GM23338 (cell line): ENCODE data around the gene CSAG1. TPM values are rescaled to one million over a fixed set of nuclear protein-coding genes. Genes with fewer than 3 reads are reported as not detected.
"Not testable (repeated sequence)": the region's sequence is repeated elsewhere in the genome, so short reads cannot be mapped to it uniquely, and the experiment has no call there.

Experiments used
- ATAC-seq: fragments of 200-7000 bp; cut with Tn5 transposase; 3 replicates; pipeline ENCODE4 v1.9.1; 2020
- DNase-seq: peaks from one replicate; pipeline ENCODE4 v3.0.0-alpha.2; 2015; ENCODE audit warnings: low spot score
- H2AFZ ChIP-seq: fragments of 200-600 bp; sonication (generic); 2 replicates; pipeline ENCODE4 v1.8.0; 2016; ENCODE audit warnings: antibody characterized with exemption, mild to moderate bottlenecking, moderate library complexity
- H3F3A ChIP-seq: fragments of 200-600 bp; sonication (generic); replicated peaks from 2 replicates; pipeline ENCODE4 v1.8.0; 2017; ENCODE audit warnings: antibody characterized with exemption, mixed run types, low read depth
- H3K27ac ChIP-seq: fragments of 200-600 bp; sonication (generic); 2 replicates; pipeline ENCODE4 v1.6.1; 2016; ENCODE audit warnings: low read depth
- H3K27me3 ChIP-seq: fragments of 200-600 bp; sonication (generic); 2 replicates; pipeline ENCODE4 v1.8.0; 2016; ENCODE audit warnings: mild to moderate bottlenecking, mixed run types, moderate library complexity; ENCODE audit not compliant: insufficient read depth
- H3K36me3 ChIP-seq: fragments of 200-600 bp; sonication (generic); 2 replicates; pipeline ENCODE4 v1.8.0; 2016; ENCODE audit warnings: mild to moderate bottlenecking; ENCODE audit not compliant: insufficient read depth
- H3K4me1 ChIP-seq: fragments of 200-600 bp; sonication (generic); 2 replicates; pipeline ENCODE4 v1.8.0; 2016; ENCODE audit warnings: mild to moderate bottlenecking, moderate library complexity; ENCODE audit not compliant: insufficient read depth
- H3K4me2 ChIP-seq: fragments of 200-600 bp; sonication (generic); 2 replicates; pipeline ENCODE4 v1.7.1; 2017; ENCODE audit warnings: mixed run types
- H3K4me3 ChIP-seq: fragments of 200-600 bp; sonication (generic); 2 replicates; pipeline ENCODE4 v1.6.1; 2016; ENCODE audit warnings: mixed run types
- H3K79me2 ChIP-seq: fragments of 200-600 bp; sonication (generic); replicated peaks from 2 replicates; pipeline ENCODE4 v1.8.0; 2017; ENCODE audit warnings: mild to moderate bottlenecking; ENCODE audit not compliant: insufficient read depth
- H3K9me2 ChIP-seq: fragments of 200-600 bp; sonication (generic); 2 replicates; pipeline ENCODE4 v1.8.0; 2017; ENCODE audit not compliant: insufficient read depth
- H4K20me1 ChIP-seq: fragments of 200-600 bp; sonication (generic); replicated peaks from 2 replicates; pipeline ENCODE4 v1.8.0; 2017; ENCODE audit warnings: mild to moderate bottlenecking; ENCODE audit not compliant: insufficient read depth
- H3K27ac Mint-ChIP-seq: 2 replicates; pipeline ENCODE4 v1.8.0; 2020; ENCODE audit warnings: inconsistent platforms, mild to moderate bottlenecking, moderate library complexity, mixed read lengths
- H3K27me3 Mint-ChIP-seq: 3 replicates; pipeline ENCODE4 v1.8.0; 2022; ENCODE audit warnings: low read depth, mild to moderate bottlenecking, moderate library complexity, mixed read lengths, inconsistent platforms; ENCODE audit not compliant: insufficient read depth, poor library complexity
- H3K36me3 Mint-ChIP-seq: 3 replicates; pipeline ENCODE4 v1.8.0; 2021; ENCODE audit warnings: low read depth, mild to moderate bottlenecking, inconsistent platforms, moderate library complexity, mixed read lengths
- H3K4me1 Mint-ChIP-seq: 3 replicates; pipeline ENCODE4 v1.8.0; 2020; ENCODE audit warnings: mild to moderate bottlenecking, inconsistent platforms, mixed read lengths
- H3K4me3 Mint-ChIP-seq: 3 replicates; pipeline ENCODE4 v1.8.0; 2021; ENCODE audit warnings: moderate library complexity, mild to moderate bottlenecking, inconsistent platforms, mixed read lengths
- H3K9me3 Mint-ChIP-seq: 3 replicates; pipeline ENCODE4 v1.8.0; 2020; ENCODE audit warnings: moderate library complexity, mild to moderate bottlenecking, inconsistent platforms, mixed read lengths
- polyA plus RNA-seq: library from polyadenylated mRNA; unstranded; fragments of >200 nt; fragmentation: Nextera tagmentation; extraction: Ambion mirVana; gene quantifications from 2 replicates; pipeline ENCODE4 v1.2.1, GENCODE V29; 2016
- total RNA-seq: library from RNA; depleted of rRNA; stranded (reverse); fragments of >200 nt; shearing (Covaris generic); gene quantifications from 2 replicates; pipeline ENCODE4 v1.2.3, GENCODE V29; 2014

Gene CSAG1
- total and polyA plus RNA-seq, 2 experiments from 2014 or later: 0.27 TPM; not detected in 1

- H3K9me2 ChIP-seq, H3K4me3 ChIP-seq, H4K20me1 ChIP-seq, H3F3A ChIP-seq, DNase-seq, H3K9me3 Mint-ChIP-seq, H3K4me2 ChIP-seq, H2AFZ ChIP-seq, H3K79me2 ChIP-seq, H3K27ac Mint-ChIP-seq, H3K36me3 Mint-ChIP-seq, H3K36me3 ChIP-seq, ATAC-seq, H3K27ac ChIP-seq, H3K4me1 ChIP-seq, H3K4me3 Mint-ChIP-seq, H3K4me1 Mint-ChIP-seq, H3K27me3 Mint-ChIP-seq, H3K27me3 ChIP-seq: not testable (repeated sequence)
These were observed 36.2 kb upstream of the CSAG1 start, which contains the start of gene MAGEA6 for GRCh38 chrX:152769549-152770289. Gene MAGEA6, minus strand, starts transcription at chrX:152769689. Its CDS starts 2,039 bp downstream, at chrX:152767650.

- not testable (repeated sequence) for H3K9me2 ChIP-seq, H3K4me3 ChIP-seq, H3K9me3 Mint-ChIP-seq, H3K36me3 ChIP-seq, H2AFZ ChIP-seq, H3F3A ChIP-seq, H3K4me1 Mint-ChIP-seq, H3K4me2 ChIP-seq, H3K79me2 ChIP-seq, H3K27ac ChIP-seq, H3K36me3 Mint-ChIP-seq, H3K27me3 ChIP-seq, DNase-seq, ATAC-seq, H3K4me3 Mint-ChIP-seq, H3K27ac Mint-ChIP-seq, H4K20me1 ChIP-seq, H3K4me1 ChIP-seq, H3K27me3 Mint-ChIP-seq
These were observed 33.0 kb upstream of the CSAG1 start for GRCh38 chrX:152766562-152766961.

GRCh38 chrX:152761582-152761981, 28.1 kb upstream of the CSAG1 start:
- H3K9me3 Mint-ChIP-seq, H3K4me1 Mint-ChIP-seq, H3K27me3 Mint-ChIP-seq, H3K4me1 ChIP-seq, DNase-seq, H3K27ac Mint-ChIP-seq, H3K4me3 Mint-ChIP-seq, H2AFZ ChIP-seq, H3K27ac ChIP-seq, H3K79me2 ChIP-seq, H3K4me2 ChIP-seq, H3F3A ChIP-seq, H3K4me3 ChIP-seq, H3K36me3 Mint-ChIP-seq, H3K27me3 ChIP-seq, ATAC-seq, H4K20me1 ChIP-seq, H3K36me3 ChIP-seq, H3K9me2 ChIP-seq: not testable (repeated sequence)

- not testable (repeated sequence) for H3K27me3 Mint-ChIP-seq, H3K27ac ChIP-seq, H2AFZ ChIP-seq, H3K9me2 ChIP-seq, ATAC-seq, H4K20me1 ChIP-seq, H3K4me2 ChIP-seq, H3K27me3 ChIP-seq, H3K4me1 Mint-ChIP-seq, H3K4me3 ChIP-seq, H3K4me1 ChIP-seq, DNase-seq, H3K79me2 ChIP-seq, H3K27ac Mint-ChIP-seq, H3K36me3 Mint-ChIP-seq, H3K36me3 ChIP-seq, H3K4me3 Mint-ChIP-seq, H3F3A ChIP-seq, H3K9me3 Mint-ChIP-seq
These were observed 26.0 kb upstream of the CSAG1 start for GRCh38 chrX:152759544-152759943.

GRCh38 chrX:152758918-152759317, 25.4 kb upstream of the CSAG1 start, which contains the start of gene CSAG3:
Gene CSAG3, plus strand, starts transcription at chrX:152759218.
- H3K36me3 ChIP-seq, H3K4me1 ChIP-seq, DNase-seq, H3K4me3 ChIP-seq, H3K9me3 Mint-ChIP-seq, H4K20me1 ChIP-seq, H3K9me2 ChIP-seq, H3K27me3 ChIP-seq, H3K27me3 Mint-ChIP-seq, H3K4me2 ChIP-seq, H3K27ac Mint-ChIP-seq, H3F3A ChIP-seq, ATAC-seq, H3K27ac ChIP-seq, H3K4me1 Mint-ChIP-seq, H3K79me2 ChIP-seq, H3K4me3 Mint-ChIP-seq, H3K36me3 Mint-ChIP-seq, H2AFZ ChIP-seq: not testable (repeated sequence)

- not testable (repeated sequence) for H2AFZ ChIP-seq, H3K4me1 Mint-ChIP-seq, H3K27ac ChIP-seq, H3K4me1 ChIP-seq, H3K36me3 Mint-ChIP-seq, H3K4me3 ChIP-seq, H3K4me3 Mint-ChIP-seq, H3F3A ChIP-seq, H3K9me3 Mint-ChIP-seq, H3K79me2 ChIP-seq, ATAC-seq, H3K27me3 Mint-ChIP-seq, H3K9me2 ChIP-seq, H3K4me2 ChIP-seq, H3K36me3 ChIP-seq, H3K27ac Mint-ChIP-seq, H3K27me3 ChIP-seq, H4K20me1 ChIP-seq, DNase-seq
These were observed 21.4 kb upstream of the CSAG1 start for GRCh38 chrX:152754871-152755270.
